Measurements from ENCODE around the gene STIM2. TPM values are rescaled to one million over a fixed set of nuclear protein-coding genes. Genes with fewer than 3 reads are reported as not detected.
"Not testable (repeated sequence)": the region's sequence is repeated elsewhere in the genome, so short reads cannot be mapped to it uniquely, and the experiment has no call there.

STIM2 gene
- polyA plus RNA-seq, 3 donors: 8.6 to 16.5 (median 8.8) TPM

DNA sequence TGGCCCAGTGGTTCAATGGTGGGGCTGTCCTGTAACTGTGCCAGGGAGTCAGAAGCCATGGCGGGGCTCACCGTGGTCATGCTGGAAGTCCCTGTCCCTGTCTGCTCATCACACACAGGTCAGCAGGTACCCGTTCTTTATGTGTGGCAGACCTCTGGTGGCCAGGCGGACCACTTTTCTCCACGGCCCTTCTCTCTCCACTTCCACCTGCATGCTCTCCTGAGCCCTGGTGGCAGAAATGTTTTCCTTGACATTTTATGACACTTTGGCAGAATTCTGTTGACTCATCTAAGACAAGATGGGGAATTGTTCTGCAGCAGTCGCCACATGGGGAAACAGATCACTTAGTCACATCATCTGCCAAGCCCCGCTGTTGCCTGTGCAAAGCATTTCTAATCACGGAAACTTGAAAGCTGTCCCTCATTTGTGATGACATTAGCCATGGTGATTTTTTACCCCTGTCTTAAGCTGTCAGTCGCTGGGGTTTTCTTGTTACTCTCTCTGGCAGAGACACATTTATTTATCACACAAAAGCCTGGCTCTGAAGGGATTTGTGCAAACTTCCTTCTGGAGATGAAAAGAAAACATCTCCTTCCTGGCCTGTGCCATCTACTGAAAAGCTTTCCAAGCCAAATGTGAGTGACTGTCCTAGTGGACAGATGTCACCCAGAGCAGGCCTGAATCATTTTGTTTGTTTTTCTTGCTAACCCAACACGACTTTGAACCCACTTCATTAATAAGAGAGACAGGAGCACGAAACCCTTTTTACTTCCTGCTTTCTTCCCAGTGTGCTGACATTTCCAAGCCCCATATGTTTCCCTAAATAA is 38.8 kb upstream of the STIM2 start:
- peak overlapping the region; percentile 64 to 92 (median 77) for H3K27ac Mint-ChIP-seq
- Histone ChIP-seq H3K27ac (ENCODE audit: low read depth in 1 of 2, low read length in 2 of 2) (peak overlapping the region in 1 of 2 donors; percentile 65), H3K4me2 (replicated peaks; ENCODE audit: extremely low read depth, low read length, poor library complexity, severe bottlenecking) (peak overlapping the region; percentile 42), H3K4me3 (replicated peaks in 1 of 3; ENCODE audit: low read depth in 2 of 3, low read length in 3 of 3) (peak overlapping the region in 1 of 3 experiments; percentile 49), H3K36me3 (replicated peaks in 1 of 2; ENCODE audit: control insufficient read depth in 1 of 2, insufficient read depth in 2 of 2, low read length in 2 of 2) (no peaks in the 10 kb centered on the region), H3K9me3 (replicated peaks in 1 of 2; ENCODE audit: control insufficient read depth in 1 of 2, insufficient read depth in 1 of 2, low read length in 2 of 2) (peaks cover 8 to 10% of the 10 kb centered on the region in 2 donors), H3K79me2 (ENCODE audit: insufficient read depth, low read length) (no peaks in the 10 kb centered on the region), H2AFZ (ENCODE audit: insufficient read depth, low read depth, low read length, poor library complexity, severe bottlenecking) (no peak overlapping the region), H3K9ac (ENCODE audit: insufficient read depth, low read length, poor library complexity, severe bottlenecking) (no peak overlapping the region), H3K4me1 (ENCODE audit: control insufficient read depth in 1 of 2, insufficient read depth in 2 of 2, low read length in 2 of 2) (peaks cover 34 to 38% of the 10 kb centered on the region in 2 donors), H3K27me3 (ENCODE audit: control insufficient read depth in 2 of 2, insufficient read depth in 2 of 2, low read length in 2 of 2) (peaks cover 46 to 52% of the 10 kb centered on the region in 2 donors), H4K20me1 (ENCODE audit: insufficient read depth, low read length) (no peaks in the 10 kb centered on the region)
- WGBS (ENCODE audit: insufficient coverage): 61% methylated on average over 7 of the region's 11 CpGs
- peaks cover 46 to 59% (median 54%) of the 10 kb centered on the region in 3 donors for H3K27me3 Mint-ChIP-seq (ENCODE audit: low read depth in 3 of 3)
- peak; percentile 74 to 89 (median 79) for DNase-seq
- intact Hi-C loops (cut with micrococcal nuclease): no loop called here
- H3K36me3 Mint-ChIP-seq: peaks cover 4 to 21% of the 10 kb centered on the region in 2 donors
- H3K4me3 Mint-ChIP-seq: peak overlapping the region in 1 of 2 donors; percentile 76
- TF ChIP-seq, protein P1, sequence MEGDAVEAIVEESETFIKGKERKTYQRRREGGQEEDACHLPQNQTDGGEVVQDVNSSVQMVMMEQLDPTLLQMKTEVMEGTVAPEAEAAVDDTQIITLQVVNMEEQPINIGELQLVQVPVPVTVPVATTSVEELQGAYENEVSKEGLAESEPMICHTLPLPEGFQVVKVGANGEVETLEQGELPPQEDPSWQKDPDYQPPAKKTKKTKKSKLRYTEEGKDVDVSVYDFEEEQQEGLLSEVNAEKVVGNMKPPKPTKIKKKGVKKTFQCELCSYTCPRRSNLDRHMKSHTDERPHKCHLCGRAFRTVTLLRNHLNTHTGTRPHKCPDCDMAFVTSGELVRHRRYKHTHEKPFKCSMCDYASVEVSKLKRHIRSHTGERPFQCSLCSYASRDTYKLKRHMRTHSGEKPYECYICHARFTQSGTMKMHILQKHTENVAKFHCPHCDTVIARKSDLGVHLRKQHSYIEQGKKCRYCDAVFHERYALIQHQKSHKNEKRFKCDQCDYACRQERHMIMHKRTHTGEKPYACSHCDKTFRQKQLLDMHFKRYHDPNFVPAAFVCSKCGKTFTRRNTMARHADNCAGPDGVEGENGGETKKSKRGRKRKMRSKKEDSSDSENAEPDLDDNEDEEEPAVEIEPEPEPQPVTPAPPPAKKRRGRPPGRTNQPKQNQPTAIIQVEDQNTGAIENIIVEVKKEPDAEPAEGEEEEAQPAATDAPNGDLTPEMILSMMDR (IDR thresholded peaks at IDR 0.05): peak; percentile 14
- H3K9me3 Mint-ChIP-seq: peaks cover 4 to 23% (median 12%) of the 10 kb centered on the region in 7 donors
- peaks cover 38% of the 10 kb centered on the region for H3K4me1 Mint-ChIP-seq

- Mint-ChIP-seq H3K27ac (peak overlapping the region; percentile 64 to 92 (median 76)), H3K4me1 (peaks cover 44% of the 10 kb centered on the region), H3K36me3 (peaks cover 0 to 21% of the 10 kb centered on the region in 2 donors), H3K9me3 (peaks cover 4 to 23% (median 12%) of the 10 kb centered on the region in 7 donors), H3K27me3 (ENCODE audit: low read depth in 3 of 3) (peaks cover 43 to 53% (median 53%) of the 10 kb centered on the region in 3 donors), H3K4me3 (peak overlapping the region in 1 of 2 donors; percentile 87)
- Histone ChIP-seq H3K36me3 (replicated peaks in 1 of 2; ENCODE audit: control insufficient read depth in 1 of 2, insufficient read depth in 2 of 2, low read length in 2 of 2) (no peaks in the 10 kb centered on the region), H2AFZ (ENCODE audit: insufficient read depth, low read depth, low read length, poor library complexity, severe bottlenecking) (no peak overlapping the region), H3K9me3 (replicated peaks in 1 of 2; ENCODE audit: control insufficient read depth in 1 of 2, insufficient read depth in 1 of 2, low read length in 2 of 2) (peaks cover 8 to 10% of the 10 kb centered on the region in 2 donors), H3K9ac (ENCODE audit: insufficient read depth, low read length, poor library complexity, severe bottlenecking) (no peak overlapping the region), H3K4me2 (replicated peaks; ENCODE audit: extremely low read depth, low read length, poor library complexity, severe bottlenecking) (peak overlapping the region; percentile 42), H4K20me1 (ENCODE audit: insufficient read depth, low read length) (no peaks in the 10 kb centered on the region), H3K79me2 (ENCODE audit: insufficient read depth, low read length) (no peaks in the 10 kb centered on the region), H3K27me3 (ENCODE audit: control insufficient read depth in 2 of 2, insufficient read depth in 2 of 2, low read length in 2 of 2) (peaks cover 41 to 49% of the 10 kb centered on the region in 2 donors), H3K4me1 (ENCODE audit: control insufficient read depth in 1 of 2, insufficient read depth in 2 of 2, low read length in 2 of 2) (peaks cover 41 to 44% of the 10 kb centered on the region in 2 donors), H3K4me3 (replicated peaks in 1 of 3; ENCODE audit: low read depth in 2 of 3, low read length in 3 of 3) (peak overlapping the region in 1 of 3 experiments; percentile 49), H3K27ac (ENCODE audit: low read depth in 1 of 2, low read length in 2 of 2) (peak overlapping the region in 1 of 2 donors; percentile 65)
- intact Hi-C loops (cut with micrococcal nuclease): no loop called here
- WGBS (ENCODE audit: insufficient coverage): no CpG with 5 or more reads among the region's 6 CpGs
- TF ChIP-seq, protein P1 (IDR thresholded peaks at IDR 0.05): no peak
- DNase-seq: peak; percentile 47 to 70 (median 62)
Measured at GRCh38 chr4:26822546-26822945, 38.1 kb upstream of the STIM2 start.

DNA sequence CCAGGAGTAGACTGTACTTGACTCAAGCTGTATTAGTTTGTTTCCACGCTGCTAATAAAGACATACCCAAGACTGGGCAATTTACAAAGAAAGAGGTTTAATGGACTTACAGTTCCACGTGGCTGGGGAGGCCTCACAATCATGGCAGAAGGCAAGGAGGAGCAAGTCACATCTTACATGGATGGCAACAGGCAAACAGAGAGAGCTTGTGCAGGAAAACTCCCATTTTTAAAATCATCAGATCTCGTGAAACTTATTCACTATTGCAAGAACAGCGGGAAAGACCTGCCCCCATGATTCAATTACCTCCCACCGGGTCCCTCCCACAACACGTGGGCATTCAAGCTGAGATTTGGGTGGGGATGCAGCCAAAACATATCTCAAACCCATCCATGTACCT is 37.7 kb upstream of the STIM2 start:
- Histone ChIP-seq H3K4me2 (replicated peaks; ENCODE audit: extremely low read depth, low read length, poor library complexity, severe bottlenecking) (peak overlapping the region; percentile 42), H3K9me3 (replicated peaks in 1 of 2; ENCODE audit: control insufficient read depth in 1 of 2, insufficient read depth in 1 of 2, low read length in 2 of 2) (peaks cover 8 to 10% of the 10 kb centered on the region in 2 donors), H3K4me1 (ENCODE audit: control insufficient read depth in 1 of 2, insufficient read depth in 2 of 2, low read length in 2 of 2) (peaks cover 45 to 49% of the 10 kb centered on the region in 2 donors), H3K4me3 (replicated peaks in 1 of 3; ENCODE audit: low read depth in 2 of 3, low read length in 3 of 3) (peak overlapping the region in 1 of 3 experiments; percentile 49), H3K27me3 (ENCODE audit: control insufficient read depth in 2 of 2, insufficient read depth in 2 of 2, low read length in 2 of 2) (peaks cover 40 to 49% of the 10 kb centered on the region in 2 donors)
- peaks cover 0 to 21% of the 10 kb centered on the region in 2 donors for H3K36me3 Mint-ChIP-seq
- DNase-seq; H3K36me3 ChIP-seq (replicated peaks in 1 of 2; ENCODE audit: control insufficient read depth in 1 of 2, insufficient read depth in 2 of 2, low read length in 2 of 2); H3K79me2 ChIP-seq (ENCODE audit: insufficient read depth, low read length); H3K27ac ChIP-seq (ENCODE audit: low read depth in 1 of 2, low read length in 2 of 2); intact Hi-C loops (cut with micrococcal nuclease); H4K20me1 ChIP-seq (ENCODE audit: insufficient read depth, low read length); H2AFZ ChIP-seq (ENCODE audit: insufficient read depth, low read depth, low read length, poor library complexity, severe bottlenecking); H3K9ac ChIP-seq (ENCODE audit: insufficient read depth, low read length, poor library complexity, severe bottlenecking): not testable (repeated sequence)
- H3K27me3 Mint-ChIP-seq (ENCODE audit: low read depth in 3 of 3): peaks cover 40 to 51% (median 51%) of the 10 kb centered on the region in 3 donors
- peaks cover 4 to 23% (median 12%) of the 10 kb centered on the region in 7 donors for H3K9me3 Mint-ChIP-seq
- peak overlapping the region in 1 of 2 donors; percentile 87 for H3K4me3 Mint-ChIP-seq
- H3K4me1 Mint-ChIP-seq: peaks cover 48% of the 10 kb centered on the region
- WGBS (ENCODE audit: insufficient coverage): 40% methylated on average over 1 of the region's 6 CpGs
- H3K27ac Mint-ChIP-seq: peak overlapping the region in 6 of 7 donors; percentile 51 to 92 (median 70)
